GM18951 (cell line): ENCODE data around the gene GNA15.
"Not testable (repeated sequence)": the region's sequence is repeated elsewhere in the genome, so short reads cannot be mapped to it uniquely, and the experiment has no call there.

Experiments
- POLR2A ChIP-seq: IDR thresholded peaks from 4 replicates; pipeline ENCODE4 v1.6.1; 2011; ENCODE audit warnings: mild to moderate bottlenecking; ENCODE audit not compliant: insufficient read length, insufficient read depth; ENCODE audit errors: extremely low read depth
- in situ Hi-C: fragments of 300-500 bp; cut with MboI; formaldehyde crosslinking; loops from one replicate; pipeline ENCODE4 v1.12.0; 2022; ENCODE audit warnings: low sequenced_read_pairs, mixed read lengths, inconsistent platforms; ENCODE audit not compliant: unreplicated experiment

GNA15 gene, protein sequence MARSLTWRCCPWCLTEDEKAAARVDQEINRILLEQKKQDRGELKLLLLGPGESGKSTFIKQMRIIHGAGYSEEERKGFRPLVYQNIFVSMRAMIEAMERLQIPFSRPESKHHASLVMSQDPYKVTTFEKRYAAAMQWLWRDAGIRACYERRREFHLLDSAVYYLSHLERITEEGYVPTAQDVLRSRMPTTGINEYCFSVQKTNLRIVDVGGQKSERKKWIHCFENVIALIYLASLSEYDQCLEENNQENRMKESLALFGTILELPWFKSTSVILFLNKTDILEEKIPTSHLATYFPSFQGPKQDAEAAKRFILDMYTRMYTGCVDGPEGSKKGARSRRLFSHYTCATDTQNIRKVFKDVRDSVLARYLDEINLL

DNA sequence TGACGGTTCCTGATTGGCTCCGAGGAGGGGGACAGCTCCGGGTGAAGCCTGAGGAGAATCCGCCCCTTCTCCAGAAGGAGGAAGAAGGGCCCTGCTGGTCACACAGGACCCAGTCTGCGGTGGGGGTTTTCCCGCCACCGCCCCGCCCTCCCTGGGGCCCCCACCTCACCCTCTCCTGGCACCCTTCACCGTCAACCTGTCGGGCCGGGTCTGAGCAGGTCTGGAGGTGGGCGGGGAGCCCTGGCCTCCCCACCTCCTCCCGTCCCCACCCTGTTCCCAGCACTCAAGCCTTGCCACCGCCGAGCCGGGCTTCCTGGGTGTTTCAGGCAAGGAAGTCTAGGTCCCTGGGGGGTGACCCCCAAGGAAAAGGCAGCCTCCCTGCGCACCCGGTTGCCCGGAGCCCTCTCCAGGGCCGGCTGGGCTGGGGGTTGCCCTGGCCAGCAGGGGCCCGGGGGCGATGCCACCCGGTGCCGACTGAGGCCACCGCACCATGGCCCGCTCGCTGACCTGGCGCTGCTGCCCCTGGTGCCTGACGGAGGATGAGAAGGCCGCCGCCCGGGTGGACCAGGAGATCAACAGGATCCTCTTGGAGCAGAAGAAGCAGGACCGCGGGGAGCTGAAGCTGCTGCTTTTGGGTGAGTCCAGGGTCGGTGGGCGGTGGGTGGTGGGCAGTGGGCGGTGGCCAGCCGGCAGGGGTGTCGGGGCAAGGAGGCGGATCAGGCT, at the start of gene GNA15:
Gene GNA15, plus strand, starts transcription at position 73 of the 723 bp plus-strand sequence. Its CDS starts 418 bp downstream, at position 491.
- peak; percentile 36 for TF ChIP-seq POLR2A
- in situ Hi-C loops, result no loop called here

DNA sequence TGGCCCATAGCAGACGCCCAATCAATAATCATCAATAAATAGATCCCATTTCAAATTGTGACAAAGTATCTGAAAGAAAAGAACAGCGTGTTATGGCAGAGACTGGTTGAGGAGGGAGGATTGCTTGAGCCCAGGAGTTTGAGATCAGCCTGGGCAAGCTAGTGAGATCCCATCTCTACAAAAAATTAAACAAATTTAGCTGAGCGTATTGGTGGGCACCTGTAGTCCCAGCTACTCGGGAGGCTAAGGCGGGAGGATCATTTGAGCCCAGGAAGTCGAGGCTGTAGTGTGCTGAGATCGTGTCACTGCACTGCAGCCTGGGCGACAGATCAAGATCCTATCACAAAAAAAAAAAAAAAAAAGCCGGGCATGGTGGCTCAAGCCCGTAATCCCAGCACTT, 48.1 kb upstream of the GNA15 start:
- no peak for TF ChIP-seq POLR2A
- in situ Hi-C loops, result no loop called here

DNA sequence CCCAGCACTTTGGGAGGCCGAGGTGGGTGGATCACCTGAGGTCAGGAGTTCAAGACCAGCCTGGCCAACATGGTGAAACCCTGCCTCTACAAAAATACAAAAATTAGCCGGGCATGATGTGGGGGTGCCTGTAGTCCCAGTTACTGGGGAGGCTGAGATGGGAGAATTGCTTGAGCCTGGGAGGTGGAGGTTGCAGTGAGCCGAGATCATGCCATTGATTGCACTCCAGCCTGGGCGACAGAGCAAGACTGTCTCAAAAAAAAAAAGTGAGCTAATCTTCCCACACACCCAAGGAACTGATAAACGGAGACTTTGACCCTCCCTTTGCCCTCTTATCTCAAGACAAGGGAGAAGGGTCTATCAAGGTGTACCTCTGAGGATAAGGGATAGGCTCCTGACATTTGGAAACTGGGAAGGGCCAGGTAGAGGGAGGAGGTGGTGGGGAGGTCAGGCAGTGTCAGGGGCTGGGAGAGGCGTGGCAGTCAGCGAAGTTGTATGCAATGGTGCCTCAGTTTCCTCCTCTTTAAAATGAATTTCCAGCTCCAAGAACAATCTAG, 46.5 kb upstream of the GNA15 start:
- in situ Hi-C loops, result not testable (repeated sequence)

DNA sequence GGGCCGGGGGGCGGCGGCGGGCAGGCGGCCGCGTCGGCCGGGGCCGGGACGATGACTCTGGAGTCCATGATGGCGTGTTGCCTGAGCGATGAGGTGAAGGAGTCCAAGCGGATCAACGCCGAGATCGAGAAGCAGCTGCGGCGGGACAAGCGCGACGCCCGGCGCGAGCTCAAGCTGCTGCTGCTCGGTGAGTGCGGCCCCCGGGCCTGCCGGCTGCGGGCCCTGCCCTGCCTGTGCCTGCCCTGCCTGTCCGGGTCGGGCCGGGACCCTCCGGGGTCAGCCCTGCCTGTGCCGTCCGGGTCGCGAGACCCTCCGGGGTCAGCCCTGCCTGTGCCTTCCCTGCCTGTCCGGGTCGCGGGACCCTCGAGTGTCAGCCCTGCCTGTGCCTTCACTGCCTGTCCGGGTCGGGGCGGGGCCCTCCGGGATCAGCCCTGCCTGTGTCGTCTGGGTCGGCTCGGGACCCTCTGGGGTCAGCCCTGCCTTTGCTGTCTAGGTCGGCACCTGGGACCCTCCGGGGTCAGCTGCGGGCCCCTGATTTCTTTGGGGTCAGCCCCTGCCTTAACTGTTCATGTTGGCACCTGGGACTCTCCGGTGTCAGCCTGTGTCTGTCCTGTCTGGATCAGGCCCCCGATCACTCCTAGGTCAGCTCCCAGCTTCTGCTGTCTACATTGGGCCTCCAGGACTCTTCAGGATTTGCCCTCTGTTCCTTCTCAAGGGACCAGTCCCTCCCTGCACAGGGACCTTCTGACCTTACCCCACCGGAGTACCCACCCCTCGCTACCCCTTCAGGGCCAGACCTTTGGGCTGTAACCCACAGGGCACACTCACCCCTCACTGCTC, 41.0 kb upstream of the GNA15 start:
- TF ChIP-seq POLR2A, result no peak
- in situ Hi-C loops, result no loop called here

DNA sequence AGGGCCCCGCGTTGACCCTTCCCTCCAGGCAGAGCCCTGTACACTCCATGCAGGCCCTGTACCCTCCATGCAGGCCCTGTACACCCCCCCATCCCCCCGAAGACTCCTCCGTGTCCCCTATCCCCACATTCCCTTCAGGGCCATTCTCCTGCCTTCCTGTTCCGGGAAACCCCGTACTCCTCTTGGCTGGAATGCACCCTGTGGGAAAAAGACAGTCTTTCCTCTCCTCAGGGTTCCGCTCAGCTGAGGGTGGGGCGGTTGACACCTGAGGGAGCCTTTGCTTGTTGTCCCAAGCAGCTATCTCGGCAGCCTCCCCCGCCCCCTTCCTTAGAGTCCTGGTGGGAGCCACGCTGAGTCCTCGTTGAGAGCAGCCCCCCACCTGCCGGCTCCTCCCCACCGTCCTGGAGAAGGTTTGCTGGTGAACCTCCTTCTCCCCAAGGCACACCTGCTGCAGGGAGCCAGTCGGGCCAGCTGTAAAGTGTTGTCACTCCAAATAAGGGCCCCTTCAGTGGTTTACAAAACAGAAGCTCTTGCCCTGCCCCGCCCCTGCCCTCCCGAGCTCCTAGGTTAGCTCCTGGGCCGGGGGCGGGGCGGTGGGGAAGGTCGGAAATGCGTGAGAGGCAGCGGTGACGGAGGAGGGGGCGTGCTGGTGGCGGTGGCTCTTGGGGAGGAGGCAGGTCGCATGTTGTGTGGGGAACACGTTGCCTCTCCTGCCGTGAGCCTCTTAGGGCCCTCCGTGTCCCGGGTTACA, 40.2 kb upstream of the GNA15 start:
- no peak for TF ChIP-seq POLR2A
- in situ Hi-C loops, result no loop called here

DNA sequence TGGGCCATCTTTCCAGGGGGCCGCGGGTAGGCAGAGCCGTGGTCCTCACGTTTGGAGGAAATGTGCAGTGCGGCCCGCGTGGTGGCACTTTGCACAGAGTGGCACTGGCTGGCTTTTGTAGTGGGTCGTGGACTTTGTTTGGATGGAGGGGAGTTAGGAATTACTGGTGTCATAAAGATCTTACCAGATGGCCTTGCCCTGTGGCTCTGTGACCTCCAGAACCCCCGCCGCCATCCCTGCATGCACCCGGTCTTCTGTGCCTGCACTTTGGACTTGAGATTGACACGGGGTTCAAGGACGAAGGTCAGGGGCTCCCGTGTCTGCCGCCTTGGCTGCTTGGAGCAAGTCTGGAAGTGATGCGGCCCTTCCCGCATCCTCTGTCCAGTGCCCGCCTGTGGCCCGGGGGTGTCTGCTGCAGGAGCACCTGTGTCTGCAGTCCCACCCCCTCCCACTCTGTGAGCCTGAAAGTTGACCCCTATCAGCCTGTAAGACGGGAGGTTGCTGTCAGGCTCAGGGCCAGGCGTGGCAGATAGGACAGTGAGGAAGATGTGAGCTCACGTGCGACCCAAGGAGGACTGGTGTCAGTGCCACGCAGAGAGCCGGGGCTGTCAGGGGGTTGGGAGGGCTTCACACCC, 39.4 kb upstream of the GNA15 start:
- in situ Hi-C loops, result no loop called here
- TF ChIP-seq POLR2A, result no peak

DNA sequence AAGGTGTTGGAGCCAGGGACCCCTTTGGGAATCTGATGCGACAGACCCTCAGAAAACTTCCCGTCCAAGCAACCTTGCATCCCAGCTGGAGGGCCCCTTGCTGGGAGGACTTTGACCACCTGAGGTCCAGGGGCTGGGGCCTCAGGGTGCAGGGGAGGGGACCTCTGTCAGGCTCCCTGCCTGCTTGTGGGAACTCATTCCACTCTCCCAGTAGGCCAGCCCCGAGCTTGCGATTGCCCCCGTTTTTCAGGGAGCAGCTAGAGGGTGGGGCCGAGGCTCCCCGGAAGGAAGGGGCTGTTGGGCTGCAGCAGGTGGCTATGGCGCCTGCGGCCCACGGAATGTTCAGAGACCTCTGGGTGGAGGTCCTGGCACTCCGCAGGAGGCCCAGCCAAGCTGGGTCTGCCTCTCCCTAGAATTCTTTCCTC, 38.9 kb upstream of the GNA15 start:
- in situ Hi-C loops, result no loop called here
- no peak for TF ChIP-seq POLR2A

DNA sequence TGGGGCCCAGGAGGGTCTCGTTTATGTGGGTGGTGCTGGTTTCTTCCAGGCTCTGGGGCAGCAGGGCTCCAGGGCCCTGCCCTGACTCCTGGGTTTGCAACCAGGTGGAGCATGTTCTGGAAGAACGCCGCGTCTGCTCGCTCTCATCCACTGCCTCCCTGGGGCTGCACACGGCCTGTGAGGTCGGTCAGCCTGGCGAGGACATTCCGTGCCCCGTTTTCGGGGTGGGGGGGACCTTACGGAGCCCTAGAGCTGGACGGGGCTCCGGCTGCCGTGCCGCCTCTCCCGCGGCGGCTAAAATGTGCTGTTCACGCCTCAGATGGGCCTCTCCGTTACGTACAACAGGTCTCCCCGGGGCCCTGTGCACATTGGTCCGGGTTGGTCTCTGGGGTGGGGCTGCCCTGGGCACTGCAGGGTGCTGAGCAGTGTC, 38.4 kb upstream of the GNA15 start:
- in situ Hi-C loops, result no loop called here
- TF ChIP-seq POLR2A, result no peak

DNA sequence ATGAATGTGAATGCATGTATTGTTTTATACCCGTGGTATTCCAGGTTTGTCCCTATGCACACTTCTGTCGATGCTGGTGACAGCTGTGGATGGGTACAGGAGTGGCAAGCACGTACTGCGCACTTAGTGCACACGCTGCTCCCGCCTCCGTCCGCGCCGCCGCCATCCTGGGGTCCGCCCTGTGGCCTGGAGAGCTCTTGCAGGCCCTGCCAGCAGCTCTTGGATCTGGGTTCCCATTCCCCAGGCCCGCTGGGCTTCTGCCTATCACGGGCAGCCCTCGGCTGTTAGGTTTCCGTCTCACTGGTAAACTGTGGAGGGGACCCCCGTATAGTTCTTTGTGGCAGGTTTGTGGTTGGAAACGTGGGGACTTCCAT, 37.7 kb upstream of the GNA15 start:
- TF ChIP-seq POLR2A, result no peak
- in situ Hi-C loops, result no loop called here

DNA sequence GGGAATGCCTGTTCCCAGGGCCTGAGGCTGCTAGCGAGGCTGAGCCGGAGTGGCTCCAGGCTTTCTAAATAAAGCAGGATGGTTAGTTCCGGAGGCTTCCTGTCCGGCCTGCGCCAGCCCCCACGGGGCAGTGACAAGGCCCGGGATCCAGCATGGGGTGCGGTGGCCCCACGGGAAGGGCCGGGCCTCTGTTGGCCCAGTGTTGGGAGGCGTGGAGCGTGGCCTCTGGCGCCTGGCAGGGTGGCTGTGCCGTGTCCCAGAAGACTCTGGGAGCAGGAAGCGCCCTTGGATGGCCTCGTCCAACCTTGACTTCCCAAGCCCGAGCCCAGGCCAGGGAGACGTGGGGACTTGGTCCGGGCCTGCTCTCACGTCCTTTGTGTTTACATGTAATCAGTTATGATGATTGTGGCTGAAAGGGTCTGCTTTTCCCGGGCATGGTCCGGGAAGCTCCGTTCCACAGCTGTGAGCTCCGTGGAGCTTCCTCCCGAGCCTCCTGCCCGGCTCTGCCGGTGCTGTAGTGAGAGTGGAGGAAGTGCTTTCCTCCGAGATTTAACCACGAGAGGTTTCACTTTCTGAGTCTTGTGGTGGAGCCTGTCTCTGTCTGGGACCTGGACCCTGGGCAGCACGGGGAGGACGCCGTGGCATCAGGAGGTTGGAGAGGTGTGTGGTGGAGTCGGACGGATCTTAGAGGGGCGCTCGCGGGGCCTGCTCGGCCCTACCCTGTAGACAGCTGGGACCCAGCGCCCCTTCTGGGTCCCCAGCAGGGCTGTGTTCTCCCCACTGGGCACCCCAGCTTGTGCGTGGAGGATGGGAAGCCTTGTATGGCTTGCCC, 37.1 kb upstream of the GNA15 start:
- in situ Hi-C loops, result no loop called here
- TF ChIP-seq POLR2A, result no peak

DNA sequence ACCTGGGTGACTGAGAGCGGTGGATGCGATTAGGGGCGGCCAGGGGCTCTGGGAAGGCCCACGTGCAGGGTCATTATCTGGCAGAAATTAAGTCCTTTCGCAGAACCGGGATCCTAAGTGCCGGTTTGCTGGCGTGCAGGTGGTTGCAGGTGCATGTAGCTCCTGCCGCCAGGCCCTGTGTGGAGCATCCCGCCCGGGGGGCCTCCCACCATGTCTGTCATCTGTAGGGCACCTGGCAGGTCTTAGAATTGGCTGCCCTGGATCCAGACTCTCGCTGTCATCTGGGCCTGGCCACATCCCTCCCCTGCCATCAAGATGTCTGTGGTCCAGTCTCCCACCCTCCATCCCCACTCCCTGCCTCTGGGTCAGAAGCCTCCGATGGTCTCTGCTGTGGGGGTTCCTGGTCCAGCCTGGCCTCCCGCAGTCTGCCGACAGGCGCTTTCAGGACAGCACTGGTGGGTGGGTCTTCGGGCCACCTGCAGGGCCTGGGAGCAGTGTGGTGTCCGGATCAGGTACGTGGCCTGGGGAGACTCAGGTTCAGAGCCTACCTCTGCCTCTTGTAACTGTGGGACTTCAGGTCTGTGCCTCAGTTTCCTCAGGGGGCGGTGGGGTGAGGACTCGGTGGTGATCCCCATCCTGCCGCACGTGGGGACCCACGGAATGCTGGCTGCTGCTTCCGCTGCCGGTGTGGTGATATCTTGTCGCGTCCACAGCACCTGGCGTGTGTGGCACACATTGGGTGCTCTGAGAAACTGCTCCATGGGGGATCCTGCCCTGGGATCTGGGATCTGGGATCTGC, 36.3 kb upstream of the GNA15 start:
- TF ChIP-seq POLR2A, result no peak
- in situ Hi-C loops, result loop anchor here (10.0 kb wide), 1 partner anchor 145 kb away; no protein-coding TSS in a partner anchor

DNA sequence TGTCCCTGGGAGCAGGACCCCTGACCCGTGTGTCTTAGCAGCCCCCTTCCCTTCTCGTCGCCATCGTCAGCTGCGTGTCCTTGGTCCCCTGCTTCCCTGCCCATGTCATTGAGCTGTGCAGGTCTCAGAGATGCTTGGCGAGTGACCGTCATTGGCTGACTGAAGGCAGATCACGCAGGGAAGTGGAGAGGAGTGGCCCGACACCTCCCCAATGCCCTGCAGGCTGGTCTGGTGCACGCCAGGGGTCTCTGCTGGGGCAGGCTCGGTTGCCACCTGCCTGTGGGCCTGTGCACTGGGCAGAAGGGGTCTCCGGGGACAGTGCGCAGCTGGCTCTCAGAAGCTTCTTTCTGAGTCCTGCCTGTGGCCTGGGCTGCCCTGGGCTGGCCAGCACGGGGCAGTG, 35.5 kb upstream of the GNA15 start:
- in situ Hi-C loops, result loop anchor here (10.0 kb wide), 1 partner anchor 146 kb away; no protein-coding TSS in a partner anchor

More for the DNA sequence above, 35.5 kb upstream of the GNA15 start:
- TF ChIP-seq POLR2A, result no peak
